K562 (cell line): ENCODE data around the gene VIP. TPM values are rescaled to one million over a fixed set of nuclear protein-coding genes. Genes with fewer than 3 reads are reported as not detected.

ENCODE experiments used
- ATAC-seq: fragments of 200-7000 bp; cut with Tn5 transposase; 3 replicates; pipeline ENCODE4 v1.9.1; 2020; ENCODE audit warnings: moderate library complexity
- BruUV-seq: library from RNA; stranded (reverse); fragments of 400-500 nt; replicated peaks from 2 replicates; lab custom pipeline; 2021; lab: Mats Ljungman, UMichigan
- CTCF ChIA-PET: fragments of 300-600 bp; formaldehyde crosslinking; extraction: SDS; loops from one replicate; lab custom pipeline; 2021; ENCODE audit warnings: low intra/inter-chr PET ratio; lab: Yijun Ruan, JAX
- POLR2A ChIA-PET: fragments of 300-600, 350-650 bp; sonication (Branson Sonifier 250); formaldehyde crosslinking; extraction: SDS; loops from one replicate; lab custom pipeline; 2021; ENCODE audit warnings: antibody characterized with exemption, inconsistent platforms; lab: Yijun Ruan, JAX
- DNase-seq, 4 experiments: peaks; one replicate each; pipeline versions ENCODE4 v3.0.0 to v3.0.0-alpha.2; 2011 to 2018; ENCODE audit warnings: low spot score in 3 of 4, mixed read lengths in 3 of 4; ENCODE audit errors: extremely low read depth in 1 of 4
- FAIRE-seq: peaks from 2 replicates; lab custom pipeline; 2011; peaks lifted over from hg19 to GRCh38; lab: Jason Lieb, UNC
- H2AFZ ChIP-seq: 2 replicates; pipeline ENCODE4 v1.6.0; 2011; ENCODE audit warnings: low read depth, low read length, control low read depth, inconsistent platforms
- H3K27ac ChIP-seq: fragments of 200-600 bp; 3 replicates; pipeline ENCODE4 v1.8.0; 2011; ENCODE audit warnings: low read depth, mild to moderate bottlenecking, control low read depth, inconsistent platforms, low read length, moderate library complexity, mixed read lengths; ENCODE audit errors: extremely low read depth
- H3K27me3 ChIP-seq, 2 experiments: fragments of 300-600 bp in 1 of 2; 2 replicates in 1 of 2; 3 replicates in 1 of 2; pipeline versions ENCODE4 v1.6.0 to v1.8.0; 2011; ENCODE audit warnings: inconsistent platforms in 2 of 2, low read length in 2 of 2, mild to moderate bottlenecking in 1 of 2, mixed read lengths in 1 of 2, moderate library complexity in 1 of 2; ENCODE audit not compliant: control insufficient read depth in 2 of 2, insufficient read depth in 2 of 2
- H3K36me3 ChIP-seq: fragments of 300-600 bp; 3 replicates; pipeline ENCODE4 v1.8.0; 2011; ENCODE audit warnings: mild to moderate bottlenecking, low read length, inconsistent platforms; ENCODE audit not compliant: control insufficient read depth, insufficient read depth
- H3K4me1 ChIP-seq, 2 experiments: fragments of 200-600 bp in 1 of 2; replicated peaks in 1 of 2; 2 replicates in 1 of 2; 3 replicates in 1 of 2; pipeline versions ENCODE4 v1.5.1 to v1.8.0; 2011; ENCODE audit warnings: inconsistent platforms in 2 of 2, low read length in 2 of 2, mild to moderate bottlenecking in 1 of 2, mixed read lengths in 1 of 2, moderate library complexity in 1 of 2; ENCODE audit not compliant: control insufficient read depth in 2 of 2, insufficient read depth in 2 of 2
- H3K4me2 ChIP-seq: 2 replicates; pipeline ENCODE4 v1.6.1; 2011; ENCODE audit warnings: low read length, control low read depth, inconsistent platforms, mixed read lengths; ENCODE audit not compliant: insufficient read depth
- H3K4me3 ChIP-seq: fragments of 200-600 bp; sonication (generic), shearing (Covaris generic); 2 replicates; pipeline ENCODE4 v1.5.1; 2016; ENCODE audit warnings: control low read depth, inconsistent platforms
- H3K79me2 ChIP-seq: fragments of 200-600 bp; 3 replicates; pipeline ENCODE4 v1.8.0; 2011; ENCODE audit warnings: low read length, inconsistent platforms; ENCODE audit not compliant: control insufficient read depth, insufficient read depth
- H3K9ac ChIP-seq, 2 experiments: 2 replicates each; pipeline versions ENCODE4 v1.6.0 to v1.6.1; 2011; ENCODE audit warnings: low read depth in 2 of 2, low read length in 2 of 2, control low read depth in 1 of 2, inconsistent platforms in 1 of 2, mild to moderate bottlenecking in 1 of 2, mixed read lengths in 1 of 2; ENCODE audit not compliant: insufficient read depth in 1 of 2
- H3K9me1 ChIP-seq: one replicate; pipeline ENCODE4 v1.6.0; 2011; ENCODE audit warnings: inconsistent platforms, mild to moderate bottlenecking, low read length, moderate library complexity; ENCODE audit not compliant: control insufficient read depth, insufficient read depth
- H3K9me3 ChIP-seq: replicated peaks from 2 replicates; pipeline ENCODE4 v1.5.1; 2011; ENCODE audit warnings: low read depth, low read length, inconsistent platforms; ENCODE audit not compliant: control insufficient read depth, insufficient read depth
- H4K20me1 ChIP-seq: replicated peaks from 2 replicates; pipeline ENCODE4 v1.6.1; 2011; ENCODE audit warnings: low read length, inconsistent platforms, mixed read lengths; ENCODE audit not compliant: control insufficient read depth, insufficient read depth
- BRF1 ChIP-seq: IDR thresholded peaks from 3 replicates; pipeline ENCODE4 v1.6.1; 2011; ENCODE audit warnings: borderline replicate concordance, mild to moderate bottlenecking; ENCODE audit not compliant: insufficient read length; ENCODE audit errors: extremely low read depth
- FOSL1 ChIP-seq: fragments of 200-800 bp; sonication (Bioruptor generic); conservative IDR thresholded peaks from 2 replicates; pipeline ENCODE4 v1.6.1; 2016; ENCODE audit warnings: missing genetic modification characterization, missing compliant biosample characterization
- KDM2B ChIP-seq: fragments of 250-450 bp; sonication (Bioruptor Pico); IDR thresholded peaks from 2 replicates; pipeline ENCODE4 v1.8.0; 2021; ENCODE audit warnings: mild to moderate bottlenecking, moderate library complexity
- NR4A1 ChIP-seq, 2 experiments: fragments of 250-450 bp in 1 of 2; fragments of 450-650 bp in 1 of 2; sonication (Bioruptor Pico) in 1 of 2; IDR thresholded peaks; 2 replicates each; pipeline versions ENCODE4 v1.4.0 to v1.6.1; 2016 to 2020; ENCODE audit warnings: mild to moderate bottlenecking in 2 of 2, missing compliant biosample characterization in 1 of 2, missing genetic modification characterization in 1 of 2, moderate library complexity in 1 of 2
- PTRF ChIP-seq: fragments of 450-650 bp; IDR thresholded peaks from 2 replicates; pipeline ENCODE4 v1.6.1; 2016; ENCODE audit warnings: mild to moderate bottlenecking, missing genetic modification characterization, missing compliant biosample characterization
- RBBP5 ChIP-seq: fragments of 200-600 bp; sonication (generic); IDR thresholded peaks from 2 replicates; pipeline ENCODE4 v1.6.1; 2012; ENCODE audit warnings: borderline replicate concordance, mild to moderate bottlenecking, low read length, control low read depth, inconsistent platforms; ENCODE audit not compliant: insufficient read depth, poor library complexity, severe bottlenecking
- SIN3A ChIP-seq, 2 experiments: fragments of 150-350 bp in 1 of 2; IDR thresholded peaks; 2 replicates each; pipeline ENCODE4 v1.6.1; 2011 to 2016; ENCODE audit warnings: borderline replicate concordance in 2 of 2, low read depth in 2 of 2, low read length in 2 of 2, mild to moderate bottlenecking in 2 of 2, moderate library complexity in 2 of 2; ENCODE audit not compliant: control insufficient read depth in 1 of 2
- ZNF282 ChIP-seq: sonication (generic); formaldehyde crosslinking; IDR thresholded peaks from 2 replicates; pipeline ENCODE4 v1.8.1; 2023; ENCODE audit warnings: missing genetic modification reagents
- WGBS: fragments of 100-300 bp; shearing (Covaris generic); methylation state at CpG from one replicate; pipeline ENCODE4 v1.1.6; 2016; ENCODE audit warnings: low coverage, mixed read lengths; ENCODE audit not compliant: insufficient coverage; ENCODE audit errors: missing lambda C conversion rate; 5-methylcytosine and 5-hydroxymethylcytosine counted together
- in situ Hi-C: fragments of 300-500 bp; cut with MboI; formaldehyde crosslinking; loops from 4 replicates; pipeline ENCODE4 v1.15.0; 2018; ENCODE audit warnings: inconsistent platforms, mixed read lengths
- intact Hi-C: fragments of 100-400 bp; cut with micrococcal nuclease; formaldehyde crosslinking; loops from 2 replicates; pipeline ENCODE4 v1.14.2; 2022
- polyA plus RNA-seq, 8 experiments: library from polyadenylated mRNA; depleted of rRNA in 4 of 8; stranded (reverse) in 5 of 8; unstranded in 3 of 8; fragments of >200 nt; fragmentation: Nextera tagmentation in 2 of 8; fragmentation: Illumina TruSeq in 1 of 8; extraction: Ambion mirVana in 2 of 8; extraction: Trizol in 1 of 8; gene quantifications; 2 replicates each; pipeline versions ENCODE4 v1.2.1 to v1.2.3, GENCODE V29; 2011 to 2014; ENCODE audit warnings: inconsistent platforms in 1 of 8, missing spikeins in 1 of 8
- total RNA-seq, 7 experiments: library from RNA; depleted of rRNA in 6 of 7; stranded (reverse); fragments of >200 nt in 6 of 7; fragmentation: Illumina TruSeq in 2 of 7; extraction: Trizol in 2 of 7; gene quantifications; 2 replicates each; pipeline versions ENCODE4 v1.2.1 to v1.2.3, GENCODE V29; 2011 to 2021; ENCODE audit warnings: low replicate concordance in 1 of 7
- TF ChIP-seq, protein P1 (sequence below): sonication (generic); formaldehyde crosslinking; IDR thresholded peaks from 2 replicates; pipeline ENCODE4 v1.8.0; 2022; ENCODE audit warnings: mild to moderate bottlenecking, missing genetic modification reagents
- TF ChIP-seq, protein P2 (sequence below): sonication (generic); formaldehyde crosslinking; IDR thresholded peaks from 2 replicates; pipeline ENCODE4 v1.8.0; 2022; ENCODE audit warnings: mild to moderate bottlenecking, missing genetic modification reagents
- TF ChIP-seq, protein P3 (sequence below): fragments of 450-650 bp; IDR thresholded peaks from 2 replicates; pipeline ENCODE4 v1.6.1; 2017; ENCODE audit warnings: mild to moderate bottlenecking, moderate library complexity
- TF ChIP-seq, protein P4 (sequence below): fragments of 450-650 bp; formaldehyde crosslinking; IDR thresholded peaks from 2 replicates; pipeline ENCODE4 v1.4.0; 2020; ENCODE audit warnings: mild to moderate bottlenecking

The VIP gene
- total and polyA plus RNA-seq, 9 of the 15 experiments (the other 6 are each of a cell fraction or from before 2014, with no cell fraction given): 0.08 TPM; not detected in 8

DNA sequence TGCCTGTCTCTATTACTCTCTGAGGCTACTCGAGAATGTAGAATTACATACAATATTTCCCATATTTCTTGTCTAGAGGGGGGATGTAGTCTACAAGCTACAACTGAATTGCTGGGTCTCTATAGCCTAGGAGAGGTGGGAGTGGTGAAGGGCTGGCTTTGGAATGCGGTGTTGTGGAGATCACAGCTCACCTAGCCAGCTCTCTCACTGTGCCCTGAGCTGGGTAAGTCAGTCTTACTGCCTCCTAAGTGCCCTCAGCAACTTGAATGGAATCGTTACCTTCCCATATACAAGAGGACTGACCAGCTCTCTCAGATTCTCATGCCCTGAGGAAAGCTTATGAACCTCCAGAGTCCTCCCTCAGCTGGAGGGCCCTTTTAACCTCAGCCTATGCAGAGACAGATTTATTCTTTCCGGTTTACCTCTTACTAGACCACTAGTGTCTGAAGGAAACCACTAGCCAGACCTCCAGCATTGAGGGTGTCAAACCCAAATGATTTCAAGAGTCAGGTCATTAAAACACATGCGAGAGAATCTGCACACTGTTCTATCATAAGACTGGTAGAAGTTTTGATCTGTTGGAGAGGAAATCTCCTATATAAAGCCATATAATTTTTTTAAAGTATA, 20.6 kb downstream of the VIP start:
- FAIRE-seq (no peak), ATAC-seq (no peak), DNase-seq (no peak)
- no TSS peak for BruUV-seq
- Histone ChIP-seq H2AFZ (no peak overlapping the region), H3K4me1 (no peaks in the 10 kb centered on the region), H3K9ac (no peak overlapping the region), H3K79me2 (no peaks in the 10 kb centered on the region), H3K4me2 (no peak overlapping the region), H3K9me3 (no peaks in the 10 kb centered on the region), H3K36me3 (no peaks in the 10 kb centered on the region), H3K27ac (no peak overlapping the region), H3K9me1 (no peaks in the 10 kb centered on the region), H3K27me3 (no peaks in the 10 kb centered on the region), H3K4me3 (no peak overlapping the region), H4K20me1 (no peaks in the 10 kb centered on the region)
- ChIA-PET POLR2A (interaction anchor here (0.6 kb wide), 1 partner anchor 9 kb away, joined by 3 read pairs; no protein-coding TSS in a partner anchor), CTCF (no interaction called here)
- 2% methylated on average over 5 of the region's 5 CpGs for WGBS
- in situ Hi-C loops: no loop called here
- intact Hi-C loops: no loop called here
- TF ChIP-seq, protein P1, sequence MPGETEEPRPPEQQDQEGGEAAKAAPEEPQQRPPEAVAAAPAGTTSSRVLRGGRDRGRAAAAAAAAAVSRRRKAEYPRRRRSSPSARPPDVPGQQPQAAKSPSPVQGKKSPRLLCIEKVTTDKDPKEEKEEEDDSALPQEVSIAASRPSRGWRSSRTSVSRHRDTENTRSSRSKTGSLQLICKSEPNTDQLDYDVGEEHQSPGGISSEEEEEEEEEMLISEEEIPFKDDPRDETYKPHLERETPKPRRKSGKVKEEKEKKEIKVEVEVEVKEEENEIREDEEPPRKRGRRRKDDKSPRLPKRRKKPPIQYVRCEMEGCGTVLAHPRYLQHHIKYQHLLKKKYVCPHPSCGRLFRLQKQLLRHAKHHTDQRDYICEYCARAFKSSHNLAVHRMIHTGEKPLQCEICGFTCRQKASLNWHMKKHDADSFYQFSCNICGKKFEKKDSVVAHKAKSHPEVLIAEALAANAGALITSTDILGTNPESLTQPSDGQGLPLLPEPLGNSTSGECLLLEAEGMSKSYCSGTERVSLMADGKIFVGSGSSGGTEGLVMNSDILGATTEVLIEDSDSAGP: no peak
- TF ChIP-seq RBBP5: no peak
- TF ChIP-seq BRF1: no peak
- no peak for TF ChIP-seq NR4A1 (CRISPR knock-in tag; IDR thresholded peaks at IDR 0.05)
- no peak for TF ChIP-seq NR4A1 (tag; IDR thresholded peaks at IDR 0.05)
- TF ChIP-seq ZNF282 (CRISPR knock-in tag): no peak
- TF ChIP-seq, protein P2, sequence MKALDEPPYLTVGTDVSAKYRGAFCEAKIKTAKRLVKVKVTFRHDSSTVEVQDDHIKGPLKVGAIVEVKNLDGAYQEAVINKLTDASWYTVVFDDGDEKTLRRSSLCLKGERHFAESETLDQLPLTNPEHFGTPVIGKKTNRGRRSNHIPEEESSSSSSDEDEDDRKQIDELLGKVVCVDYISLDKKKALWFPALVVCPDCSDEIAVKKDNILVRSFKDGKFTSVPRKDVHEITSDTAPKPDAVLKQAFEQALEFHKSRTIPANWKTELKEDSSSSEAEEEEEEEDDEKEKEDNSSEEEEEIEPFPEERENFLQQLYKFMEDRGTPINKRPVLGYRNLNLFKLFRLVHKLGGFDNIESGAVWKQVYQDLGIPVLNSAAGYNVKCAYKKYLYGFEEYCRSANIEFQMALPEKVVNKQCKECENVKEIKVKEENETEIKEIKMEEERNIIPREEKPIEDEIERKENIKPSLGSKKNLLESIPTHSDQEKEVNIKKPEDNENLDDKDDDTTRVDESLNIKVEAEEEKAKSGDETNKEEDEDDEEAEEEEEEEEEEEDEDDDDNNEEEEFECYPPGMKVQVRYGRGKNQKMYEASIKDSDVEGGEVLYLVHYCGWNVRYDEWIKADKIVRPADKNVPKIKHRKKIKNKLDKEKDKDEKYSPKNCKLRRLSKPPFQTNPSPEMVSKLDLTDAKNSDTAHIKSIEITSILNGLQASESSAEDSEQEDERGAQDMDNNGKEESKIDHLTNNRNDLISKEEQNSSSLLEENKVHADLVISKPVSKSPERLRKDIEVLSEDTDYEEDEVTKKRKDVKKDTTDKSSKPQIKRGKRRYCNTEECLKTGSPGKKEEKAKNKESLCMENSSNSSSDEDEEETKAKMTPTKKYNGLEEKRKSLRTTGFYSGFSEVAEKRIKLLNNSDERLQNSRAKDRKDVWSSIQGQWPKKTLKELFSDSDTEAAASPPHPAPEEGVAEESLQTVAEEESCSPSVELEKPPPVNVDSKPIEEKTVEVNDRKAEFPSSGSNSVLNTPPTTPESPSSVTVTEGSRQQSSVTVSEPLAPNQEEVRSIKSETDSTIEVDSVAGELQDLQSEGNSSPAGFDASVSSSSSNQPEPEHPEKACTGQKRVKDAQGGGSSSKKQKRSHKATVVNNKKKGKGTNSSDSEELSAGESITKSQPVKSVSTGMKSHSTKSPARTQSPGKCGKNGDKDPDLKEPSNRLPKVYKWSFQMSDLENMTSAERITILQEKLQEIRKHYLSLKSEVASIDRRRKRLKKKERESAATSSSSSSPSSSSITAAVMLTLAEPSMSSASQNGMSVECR: no peak
- no peak for TF ChIP-seq KDM2B (CRISPR knock-in tag)
- no peak for TF ChIP-seq SIN3A (IDR thresholded peaks at IDR 0.05; ENCODE audit: borderline replicate concordance in 2 of 2, control insufficient read depth in 1 of 2, low read depth in 2 of 2, low read length in 2 of 2)
- TF ChIP-seq, protein P3, sequence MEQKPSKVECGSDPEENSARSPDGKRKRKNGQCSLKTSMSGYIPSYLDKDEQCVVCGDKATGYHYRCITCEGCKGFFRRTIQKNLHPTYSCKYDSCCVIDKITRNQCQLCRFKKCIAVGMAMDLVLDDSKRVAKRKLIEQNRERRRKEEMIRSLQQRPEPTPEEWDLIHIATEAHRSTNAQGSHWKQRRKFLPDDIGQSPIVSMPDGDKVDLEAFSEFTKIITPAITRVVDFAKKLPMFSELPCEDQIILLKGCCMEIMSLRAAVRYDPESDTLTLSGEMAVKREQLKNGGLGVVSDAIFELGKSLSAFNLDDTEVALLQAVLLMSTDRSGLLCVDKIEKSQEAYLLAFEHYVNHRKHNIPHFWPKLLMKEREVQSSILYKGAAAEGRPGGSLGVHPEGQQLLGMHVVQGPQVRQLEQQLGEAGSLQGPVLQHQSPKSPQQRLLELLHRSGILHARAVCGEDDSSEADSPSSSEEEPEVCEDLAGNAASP: no peak
- no peak for TF ChIP-seq FOSL1 (tag)
- TF ChIP-seq PTRF (tag): no peak
- TF ChIP-seq, protein P4, sequence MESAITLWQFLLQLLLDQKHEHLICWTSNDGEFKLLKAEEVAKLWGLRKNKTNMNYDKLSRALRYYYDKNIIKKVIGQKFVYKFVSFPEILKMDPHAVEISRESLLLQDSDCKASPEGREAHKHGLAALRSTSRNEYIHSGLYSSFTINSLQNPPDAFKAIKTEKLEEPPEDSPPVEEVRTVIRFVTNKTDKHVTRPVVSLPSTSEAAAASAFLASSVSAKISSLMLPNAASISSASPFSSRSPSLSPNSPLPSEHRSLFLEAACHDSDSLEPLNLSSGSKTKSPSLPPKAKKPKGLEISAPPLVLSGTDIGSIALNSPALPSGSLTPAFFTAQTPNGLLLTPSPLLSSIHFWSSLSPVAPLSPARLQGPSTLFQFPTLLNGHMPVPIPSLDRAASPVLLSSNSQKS: no peak
